H4 (cell line): ENCODE measurements around the gene CRTAP. TPM values are rescaled to one million over a fixed set of nuclear protein-coding genes. Genes with fewer than 3 reads are reported as not detected.
"Not testable (repeated sequence)": the region's sequence is repeated elsewhere in the genome, so short reads cannot be mapped to it uniquely, and the experiment has no call there.

Experiments used
- DNase-seq: peaks from one replicate; pipeline ENCODE4 v3.0.0-alpha.2; 2015; ENCODE audit warnings: low spot score
- total RNA-seq: library from RNA; depleted of rRNA; stranded (reverse); fragments of >200 nt; shearing (Covaris generic); gene quantifications from 2 replicates; pipeline ENCODE4 v1.2.3, GENCODE V29; 2014

The CRTAP gene
- total RNA-seq, 1 experiment from 2014 or later = 343 TPM

GRCh38 chr3:33141006-33141405 is 27.2 kb downstream of the CRTAP start:
- no peak for DNase-seq

- no peak for DNase-seq
Measured at GRCh38 chr3:33144433-33144832, 30.6 kb downstream of the CRTAP start.

- DNase-seq = no peak
Measured at GRCh38 chr3:33145221-33145900, 31.5 kb downstream of the CRTAP start.

- DNase-seq = no peak
Measured at GRCh38 chr3:33145901-33146580, 32.2 kb downstream of the CRTAP start.

GRCh38 chr3:33146791-33147445 is 33.1 kb downstream of the CRTAP start:
- DNase-seq = peak; percentile 20

GRCh38 chr3:33149342-33149741 is 35.5 kb downstream of the CRTAP start:
- DNase-seq = no peak

- no peak for DNase-seq
Measured at GRCh38 chr3:33152363-33153360, 38.8 kb downstream of the CRTAP start.

GRCh38 chr3:33153782-33154181 is 40.0 kb downstream of the CRTAP start:
- DNase-seq = no peak

GRCh38 chr3:33155301-33155700 is 41.5 kb downstream of the CRTAP start:
- DNase-seq = no peak

- no peak for DNase-seq
Measured at GRCh38 chr3:33159234-33159633, 45.4 kb downstream of the CRTAP start.

GRCh38 chr3:33159981-33160380 is 46.2 kb downstream of the CRTAP start:
- DNase-seq = no peak

GRCh38 chr3:33162621-33163020 is 48.8 kb downstream of the CRTAP start:
- not testable (repeated sequence) for DNase-seq

- DNase-seq = no peak
Measured at GRCh38 chr3:33165372-33165771, 51.6 kb downstream of the CRTAP start.

- DNase-seq = no peak
Measured at GRCh38 chr3:33166095-33166494, 52.3 kb downstream of the CRTAP start.

- DNase-seq = no peak
Measured at GRCh38 chr3:33167284-33167683, 53.5 kb downstream of the CRTAP start.

- peak; percentile 31 for DNase-seq
Measured at GRCh38 chr3:33167716-33168336, 54.0 kb downstream of the CRTAP start.

- DNase-seq = no peak
Measured at GRCh38 chr3:33170531-33170930, 56.7 kb downstream of the CRTAP start.

GRCh38 chr3:33171580-33171979 is 57.8 kb downstream of the CRTAP start:
- no peak for DNase-seq

GRCh38 chr3:33173103-33173502 is 59.3 kb downstream of the CRTAP start:
- DNase-seq = no peak

- no peak for DNase-seq
Measured at GRCh38 chr3:33173672-33174071, 59.9 kb downstream of the CRTAP start.

GRCh38 chr3:33174095-33174494 is 60.3 kb downstream of the CRTAP start:
- no peak for DNase-seq
